HG03342 (cell line): ENCODE measurements around the gene SESN2.

Experiments
- ATAC-seq: cut with Tn5 transposase; IDR thresholded peaks from one replicate; pipeline ENCODE4 v1.9.1; 2021; ENCODE audit warnings: mild to moderate bottlenecking, moderate library complexity; ENCODE audit not compliant: unreplicated experiment

Gene SESN2

DNA sequence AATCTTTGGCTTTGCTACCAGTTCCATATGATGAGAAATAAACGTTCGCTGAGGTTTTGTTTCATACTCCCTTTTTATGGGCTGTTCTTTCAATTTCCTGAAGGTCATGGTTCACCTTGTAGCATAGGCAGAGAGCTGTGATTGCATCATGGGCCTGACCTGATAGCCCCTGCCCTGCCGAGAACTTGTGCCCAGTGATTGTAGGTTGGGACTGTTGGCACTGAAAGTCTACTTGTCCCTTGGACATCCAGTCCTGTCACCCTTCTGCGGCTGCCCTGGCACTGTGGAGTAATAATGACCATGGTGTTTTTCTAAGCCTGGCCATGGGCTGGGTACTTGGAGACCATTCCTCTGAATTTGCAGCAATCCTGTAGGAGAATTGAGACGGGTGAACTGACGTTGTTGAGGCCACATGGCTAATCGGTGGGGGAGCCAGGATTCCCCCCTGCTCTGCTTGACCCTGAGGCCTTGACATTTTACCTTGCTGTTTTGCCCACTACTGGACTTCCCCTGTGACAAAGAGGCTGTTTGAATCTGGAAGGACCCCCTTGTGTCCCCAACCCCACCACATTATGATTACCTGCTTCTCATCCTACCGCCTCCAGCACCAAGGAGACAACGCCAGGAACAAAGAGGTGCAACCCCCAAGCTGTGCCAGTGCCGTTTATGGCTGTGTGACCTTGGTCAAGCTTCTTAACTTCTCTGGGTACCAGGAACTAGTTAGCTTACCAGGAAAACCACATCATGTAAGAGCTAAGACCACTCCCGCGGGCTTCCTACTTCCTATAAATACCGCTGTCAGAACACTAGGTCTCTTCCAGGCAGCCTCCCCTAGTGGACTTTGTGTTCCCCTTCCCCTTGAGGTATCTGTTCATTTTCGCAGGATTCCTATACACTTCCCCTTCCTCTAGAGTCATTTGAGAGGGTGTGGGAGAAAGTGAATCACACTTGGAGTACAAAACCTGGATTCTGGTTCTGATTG lies 23.4 kb downstream of the SESN2 start:
- no peak for ATAC-seq

DNA sequence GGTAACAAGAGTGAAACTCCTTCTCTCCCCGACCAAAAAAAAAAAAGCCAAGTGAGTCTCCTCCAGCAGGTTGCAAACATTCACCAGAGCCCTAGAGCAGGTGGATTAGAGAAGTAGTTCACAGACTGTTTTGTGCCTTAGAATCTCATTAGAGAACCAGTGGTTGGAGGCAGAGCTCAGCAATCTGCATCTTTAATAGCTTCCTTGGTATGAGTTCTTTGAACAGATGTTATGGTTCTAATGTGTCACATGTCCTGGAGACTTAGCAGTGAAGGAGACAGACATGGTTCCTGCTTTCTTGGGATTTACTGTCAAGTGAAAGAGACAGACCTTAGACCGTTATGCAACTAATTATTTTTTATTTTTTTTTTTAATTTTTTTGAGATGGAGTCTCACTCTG lies 26.8 kb downstream of the SESN2 start:
- ATAC-seq = no peak

DNA sequence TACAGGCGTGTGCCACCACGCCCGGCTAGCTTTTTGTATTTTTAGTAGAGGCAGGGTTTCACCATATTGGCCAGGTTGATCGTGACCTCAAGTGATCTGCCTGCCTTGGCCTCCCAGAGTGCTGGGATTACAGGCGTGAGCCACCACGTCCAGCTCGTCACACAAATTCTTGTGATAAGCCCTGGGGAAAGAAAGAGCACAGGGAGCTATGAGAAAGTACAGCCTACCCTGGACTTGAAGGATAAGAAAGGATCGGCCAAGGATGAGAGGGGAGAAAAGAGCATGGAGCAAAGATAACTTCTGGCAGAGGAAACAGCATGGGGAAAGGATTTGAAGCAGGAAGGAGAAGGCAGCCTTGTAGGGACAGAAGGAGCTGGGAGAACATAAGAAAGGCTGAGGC lies 29.2 kb downstream of the SESN2 start:
- no peak for ATAC-seq

DNA sequence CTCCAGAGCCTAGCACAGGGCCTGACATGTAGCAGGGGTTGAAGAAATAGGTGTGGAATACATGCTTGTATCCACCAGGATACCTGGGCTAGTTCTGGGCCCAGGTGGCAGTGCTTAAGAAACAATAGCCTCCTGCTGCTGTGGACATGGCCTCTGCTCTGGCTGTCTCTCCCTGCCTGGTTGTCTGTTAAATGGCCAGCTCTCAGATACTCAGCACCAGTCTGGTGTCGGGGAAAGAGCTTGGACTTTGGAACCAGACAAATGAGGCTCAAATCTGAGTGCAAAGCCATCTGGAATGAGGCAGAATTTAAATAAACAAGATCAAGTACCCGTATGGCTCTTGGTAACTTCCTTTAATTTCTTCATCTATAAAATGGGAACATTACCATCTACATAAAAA lies 31.5 kb downstream of the SESN2 start:
- no peak for ATAC-seq

DNA sequence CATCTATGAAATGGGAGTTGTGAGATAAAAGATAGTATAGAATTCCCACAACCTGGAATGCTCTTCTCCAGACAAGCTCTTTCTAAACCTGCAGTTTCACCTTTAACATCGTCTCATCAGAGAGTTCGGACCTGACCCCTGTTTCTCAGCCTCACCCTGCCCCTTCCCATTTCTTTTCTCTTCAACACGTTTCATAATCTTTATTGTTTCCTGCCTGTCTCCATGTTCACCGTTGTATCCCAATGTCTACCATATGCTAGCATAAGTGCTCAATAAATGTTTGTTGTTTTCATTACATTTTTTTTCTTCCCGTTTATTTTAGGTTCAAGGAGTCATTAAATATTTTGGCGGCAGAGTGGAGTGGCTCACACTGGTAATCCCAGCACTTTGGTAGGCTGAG lies 32.4 kb downstream of the SESN2 start:
- ATAC-seq = no peak

DNA sequence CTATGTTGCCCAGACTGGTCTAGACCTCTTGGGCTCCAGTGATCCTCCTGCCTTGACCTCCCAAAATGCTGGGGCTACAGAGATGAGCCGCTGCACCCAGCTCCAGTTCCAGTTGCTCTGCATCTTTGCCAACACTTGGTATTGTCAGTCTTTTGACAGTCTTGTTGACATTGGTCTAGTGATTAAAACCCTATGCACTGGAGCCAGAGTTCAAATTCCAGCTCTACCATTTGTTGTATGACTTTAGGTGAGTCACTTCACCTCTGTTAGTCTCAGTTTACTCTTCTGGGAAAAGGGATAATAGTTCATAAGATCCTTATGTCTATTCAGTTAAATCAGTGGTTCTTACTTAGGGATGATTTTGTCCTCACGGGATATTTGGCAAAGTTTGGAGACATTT lies 36.6 kb downstream of the SESN2 start:
- no peak for ATAC-seq

DNA sequence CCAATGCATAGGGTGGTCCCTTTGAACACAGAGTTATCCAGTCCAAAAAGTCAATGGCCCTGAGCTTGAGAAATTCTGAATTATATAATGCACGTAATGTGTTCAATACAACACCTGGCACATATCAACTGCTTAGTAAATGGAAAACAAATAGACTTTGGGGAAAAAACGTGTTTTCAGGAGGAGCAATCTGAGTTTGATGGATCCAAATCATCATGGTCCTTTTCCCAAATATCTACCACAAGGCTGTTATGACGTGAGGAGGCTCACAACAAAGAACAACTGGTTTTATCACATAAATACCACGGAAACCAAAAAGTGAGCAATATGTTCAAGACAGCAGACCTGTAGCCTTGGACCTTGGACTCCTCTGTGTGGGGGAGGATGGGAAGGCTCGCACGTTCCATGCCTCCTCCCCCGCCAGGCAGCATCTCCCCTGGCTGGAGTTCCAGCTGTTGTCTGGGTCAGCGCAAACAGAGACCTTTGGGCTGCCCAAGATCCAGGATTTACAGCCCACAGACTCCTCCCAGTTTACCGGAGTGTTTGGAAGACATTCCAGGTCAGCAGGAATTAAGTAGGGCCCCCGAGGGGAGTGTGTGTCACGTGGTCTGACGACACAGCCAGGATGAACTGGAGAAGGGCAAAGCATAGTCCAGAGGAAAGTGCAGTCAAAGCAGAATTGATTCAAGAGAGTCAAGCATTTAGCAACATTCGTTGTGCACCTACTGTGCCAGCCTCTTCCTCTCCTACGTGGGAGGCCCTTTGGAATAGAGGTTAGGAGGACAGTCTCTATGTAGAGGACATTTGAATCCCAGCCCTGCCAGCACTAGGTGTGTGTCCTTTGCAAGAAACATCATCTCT lies 37.3 kb downstream of the SESN2 start:
- no peak for ATAC-seq

DNA sequence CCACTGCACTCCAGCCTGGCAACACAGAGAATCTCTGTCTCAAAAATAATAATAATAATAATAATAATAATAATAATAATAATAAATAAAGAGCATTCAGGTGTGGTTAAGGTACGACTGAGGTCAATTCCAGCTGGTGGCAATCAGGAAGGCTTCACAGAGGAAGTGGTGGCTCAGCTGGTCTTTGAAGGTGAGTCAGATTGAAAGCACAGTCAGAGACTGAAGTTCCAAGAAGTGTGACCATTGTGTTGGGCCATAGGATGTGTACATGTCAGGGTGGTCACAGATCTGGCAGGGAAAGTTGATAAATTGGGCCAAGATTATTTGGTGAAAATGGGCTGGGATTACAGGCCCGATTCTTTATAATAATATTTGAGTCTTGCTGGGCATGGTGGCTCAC lies 38.5 kb downstream of the SESN2 start:
- ATAC-seq = no peak

DNA sequence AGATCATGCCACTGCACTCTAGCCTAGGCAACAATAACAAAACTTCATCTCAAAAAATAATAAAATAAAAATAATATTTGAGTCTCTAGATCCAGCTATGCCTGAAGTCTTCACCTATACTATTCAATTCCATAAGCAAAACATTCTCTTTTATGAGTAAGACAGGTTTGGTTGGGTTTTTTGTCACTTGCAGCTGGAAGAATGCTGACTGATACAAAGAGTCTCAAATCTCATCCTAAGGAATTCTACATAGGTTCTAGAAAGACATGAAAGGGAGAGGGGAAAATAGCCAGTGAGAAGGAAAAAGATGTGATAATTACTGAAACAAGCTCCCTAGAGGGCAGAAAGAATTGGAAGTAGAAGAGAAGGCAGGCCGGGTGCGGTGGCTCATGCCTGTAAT lies 39.1 kb downstream of the SESN2 start:
- ATAC-seq = no peak

DNA sequence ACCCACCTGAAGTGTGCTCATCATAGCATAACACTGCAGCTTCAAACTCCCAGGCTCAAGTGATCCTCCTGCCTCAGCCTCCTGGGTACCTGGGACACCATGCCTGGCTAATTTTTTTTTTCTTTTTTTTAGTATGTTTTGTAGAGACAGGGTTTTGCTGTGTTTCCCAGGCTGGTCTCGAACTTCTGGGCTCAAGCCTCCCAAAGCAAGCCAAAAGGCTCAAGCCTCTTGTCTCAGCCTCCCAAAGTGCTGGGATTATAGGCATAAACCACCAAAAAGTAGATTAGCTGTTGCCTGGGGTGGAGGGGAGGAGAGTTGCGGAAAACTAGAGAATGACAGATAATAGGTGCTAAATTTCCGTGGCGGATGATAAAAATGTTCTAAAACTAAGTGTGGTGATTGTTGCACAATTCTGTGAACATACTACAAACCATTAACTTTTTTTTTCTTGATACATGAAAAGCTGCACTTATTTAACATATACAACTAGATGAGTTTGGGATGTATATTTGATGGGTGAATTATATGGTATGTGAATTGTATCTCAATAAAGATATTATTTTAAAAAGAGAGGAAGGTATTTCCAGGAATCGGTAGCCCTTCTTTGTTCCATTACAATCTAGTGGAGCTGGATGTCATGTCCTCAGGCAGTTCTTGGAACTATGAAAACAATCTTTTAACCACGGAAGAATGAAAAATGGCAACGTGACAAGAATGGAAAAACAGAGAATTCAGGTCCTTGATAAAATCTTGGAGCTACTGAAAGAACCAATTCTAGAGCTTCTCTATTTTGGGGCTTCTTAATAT lies 42.3 kb downstream of the SESN2 start:
- ATAC-seq = no peak

DNA sequence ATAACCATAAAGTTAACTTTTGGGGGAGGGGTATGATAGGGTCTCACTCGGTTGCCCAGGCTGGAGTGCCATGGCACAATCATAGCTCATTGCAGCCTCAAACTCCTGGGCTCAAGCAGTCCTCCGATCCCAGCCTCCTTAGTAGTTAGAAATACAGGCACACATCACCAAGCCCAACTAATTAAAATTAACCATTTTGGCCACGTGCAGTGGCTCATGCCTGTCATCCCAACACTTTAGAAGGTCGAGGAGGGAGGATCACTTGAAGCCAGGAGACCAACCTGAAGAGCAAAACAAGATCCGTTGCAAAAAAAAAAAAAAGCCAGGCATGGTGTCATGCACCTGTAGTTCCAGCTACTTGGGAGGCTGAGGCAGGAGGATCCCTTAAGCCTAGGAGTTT lies 42.9 kb downstream of the SESN2 start:
- no peak for ATAC-seq

DNA sequence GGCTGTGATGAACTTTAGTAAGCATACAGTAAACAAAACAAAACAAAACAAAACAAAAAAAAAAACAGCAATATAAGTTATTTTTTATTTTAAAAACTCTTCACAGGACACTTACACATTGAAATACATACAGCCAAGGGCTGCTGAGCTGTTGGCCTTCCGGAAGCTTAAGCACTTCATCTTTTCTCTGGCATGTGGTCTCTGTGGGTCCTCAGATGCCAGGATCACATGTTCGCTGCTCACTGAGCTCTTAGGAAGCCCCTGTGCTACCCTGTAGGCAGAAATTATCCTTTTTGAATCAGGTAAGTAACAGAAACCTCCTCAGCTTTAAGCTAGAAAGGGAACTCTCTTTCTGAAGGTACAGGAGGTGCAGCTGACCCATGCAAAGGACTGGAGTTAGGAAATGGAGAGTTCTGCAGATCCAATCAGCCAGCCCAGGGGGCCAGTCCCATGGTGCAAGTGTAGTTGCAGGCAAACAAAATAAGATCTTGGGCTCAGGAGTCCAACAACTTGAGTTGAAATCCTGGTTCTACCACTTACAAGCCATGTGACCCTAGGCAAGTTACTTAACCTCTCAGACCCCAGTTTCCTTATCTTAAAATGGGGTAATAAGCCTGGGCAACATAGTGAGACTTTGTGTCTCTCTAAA lies 47.1 kb downstream of the SESN2 start:
- no peak for ATAC-seq

DNA sequence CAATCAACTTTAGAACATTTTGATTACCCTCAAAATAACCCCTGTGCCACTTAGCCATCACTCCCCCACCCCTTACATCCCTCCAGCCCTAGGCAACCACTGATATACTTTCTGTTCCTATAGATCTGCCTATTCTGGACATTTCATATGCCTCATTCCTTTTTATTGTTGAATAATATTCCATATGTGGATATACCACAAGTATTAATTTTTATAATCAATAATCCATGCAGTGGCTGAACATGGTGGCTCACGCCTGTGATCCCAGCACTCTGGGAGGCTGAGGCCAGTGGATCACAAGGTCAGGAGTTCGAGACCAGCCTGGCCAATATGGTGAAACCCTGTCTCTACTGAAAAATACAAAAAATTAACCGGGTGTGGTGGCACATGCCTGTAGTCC lies 49.4 kb downstream of the SESN2 start:
- ATAC-seq = no peak

DNA sequence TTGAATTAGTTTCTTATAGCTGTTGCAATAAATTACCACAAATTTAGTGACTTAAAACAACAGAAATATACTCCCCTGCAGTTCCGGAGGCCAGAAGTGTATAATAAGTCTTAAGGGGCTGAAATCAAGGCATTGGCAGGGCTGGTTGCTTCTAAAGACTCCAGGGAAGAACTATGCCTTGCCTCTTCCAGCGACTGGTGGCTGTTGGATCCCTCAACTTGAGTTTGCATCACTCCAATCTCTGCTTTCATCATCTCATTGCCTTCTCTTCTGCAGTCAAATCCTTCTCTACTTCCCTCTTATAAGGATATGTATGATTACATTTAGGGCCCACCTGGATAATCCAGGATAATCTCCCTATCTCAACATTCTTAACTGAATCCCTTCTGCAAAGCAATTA lies 50.4 kb downstream of the SESN2 start:
- ATAC-seq = no peak

DNA sequence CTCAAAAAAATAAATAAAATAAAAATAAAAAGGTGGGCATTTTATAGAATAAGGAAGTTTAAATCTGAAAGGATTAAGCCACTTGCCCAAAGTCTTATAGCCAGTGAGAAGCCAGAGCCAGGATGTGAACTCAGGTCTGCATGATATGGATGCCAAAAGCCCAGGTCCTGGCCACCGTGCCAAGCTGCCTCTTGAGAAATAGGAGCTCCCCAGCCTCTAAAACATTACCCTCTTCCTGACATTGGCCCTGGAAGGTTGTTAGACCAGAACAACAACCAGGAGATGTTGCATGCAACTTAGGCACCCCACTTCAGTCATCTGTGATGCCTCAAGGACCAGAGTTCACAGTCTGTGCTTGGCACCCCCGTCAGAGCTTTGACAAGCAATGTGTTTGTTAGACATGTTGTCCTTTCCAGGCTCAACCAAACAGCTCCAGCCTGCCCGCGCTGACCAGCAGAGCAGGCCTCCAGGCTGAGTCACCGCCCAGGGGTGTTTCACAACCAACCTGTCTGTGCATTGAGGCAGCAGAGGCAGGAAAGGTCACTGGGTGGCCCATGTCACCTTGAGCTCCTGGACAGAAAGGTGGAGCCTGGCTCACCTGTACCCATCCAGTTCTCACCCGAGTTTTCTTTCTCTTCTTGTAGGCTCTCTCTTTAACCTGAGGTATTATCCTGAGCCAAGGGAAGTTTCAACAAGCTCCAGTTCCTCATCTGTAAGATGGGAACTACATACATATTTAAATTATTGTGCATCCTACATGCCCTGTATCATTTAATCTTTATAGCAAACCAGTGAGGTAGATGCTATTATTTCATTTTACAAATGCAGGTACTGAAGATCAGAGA lies 54.6 kb downstream of the SESN2 start:
- ATAC-seq = no peak

DNA sequence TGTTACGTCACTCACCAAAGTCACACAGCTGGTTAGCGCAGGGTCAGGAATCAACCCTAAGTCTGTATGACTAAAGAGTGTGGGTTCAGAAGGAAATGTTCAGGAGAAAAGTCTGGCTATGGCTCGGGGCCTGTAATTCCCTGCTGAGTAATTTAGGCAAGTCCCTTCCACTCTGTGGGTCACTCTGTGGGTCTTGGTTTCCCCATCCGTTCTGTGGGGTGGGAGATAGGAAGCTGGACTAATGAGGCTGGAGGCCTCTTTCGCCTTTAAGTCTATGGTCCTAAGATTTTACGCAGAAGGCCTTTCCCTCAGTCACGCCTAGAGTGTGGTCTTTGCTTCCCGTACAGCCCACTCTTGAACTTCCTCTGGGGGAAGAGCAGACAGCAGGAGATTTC lies 55.2 kb downstream of the SESN2 start:
- ATAC-seq = no peak

DNA sequence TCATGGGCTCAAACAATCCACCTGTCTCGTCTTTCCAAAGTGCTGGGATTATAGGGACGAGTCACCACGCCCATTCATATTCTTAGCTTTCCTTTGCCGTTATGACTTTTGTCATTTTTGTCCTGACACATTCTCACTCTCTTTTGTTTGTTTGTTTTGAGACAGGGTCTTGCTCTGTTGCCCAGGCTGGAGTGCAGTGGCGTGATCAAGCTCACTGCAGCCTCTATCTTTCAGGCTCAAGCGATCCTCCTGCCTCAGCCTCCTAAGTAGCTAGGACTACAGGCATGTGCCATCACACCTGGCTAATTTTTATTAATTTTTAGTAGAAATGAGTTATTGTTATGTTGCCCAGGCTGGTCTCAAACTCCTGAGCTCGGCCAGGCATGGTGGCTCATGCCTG lies 57.7 kb downstream of the SESN2 start:
- no peak for ATAC-seq

DNA sequence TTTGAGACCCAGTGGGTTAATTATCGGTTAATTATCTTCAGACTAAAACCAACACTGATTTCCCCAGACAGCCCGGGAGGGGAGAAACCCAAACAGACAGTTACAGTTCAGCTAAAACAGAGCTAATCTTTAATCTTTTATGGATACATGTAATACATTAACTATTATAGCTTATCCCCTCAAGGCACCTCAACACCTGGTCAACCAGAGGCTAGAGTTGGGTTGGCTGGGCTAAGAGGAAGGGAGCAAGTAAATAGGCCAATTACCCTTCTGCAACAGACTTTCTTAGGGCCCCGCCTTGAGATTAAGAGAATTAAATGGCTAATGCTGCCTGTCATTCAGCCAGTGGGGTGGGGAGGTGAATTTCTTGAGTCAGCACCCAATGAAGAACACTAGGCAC lies 62.9 kb downstream of the SESN2 start:
- no peak for ATAC-seq

DNA sequence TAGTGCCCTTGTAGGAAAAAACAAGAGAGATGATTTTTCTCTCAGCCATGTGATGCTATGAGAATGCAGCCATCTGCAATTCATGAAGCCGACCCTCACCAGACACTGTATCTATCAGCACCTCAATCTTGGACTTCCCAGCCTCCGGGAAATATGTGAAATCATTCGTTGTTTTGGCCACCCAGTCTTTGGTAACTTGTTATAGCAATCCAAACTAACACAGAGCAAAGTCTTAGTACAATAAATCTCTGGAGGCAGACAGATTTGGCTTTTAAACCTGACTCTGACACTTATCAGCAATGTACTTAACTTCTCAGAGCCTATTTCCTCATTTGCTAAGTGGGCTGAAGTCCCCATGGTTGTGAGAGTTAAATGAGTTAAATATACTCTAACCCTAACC lies 64.4 kb downstream of the SESN2 start:
- no peak for ATAC-seq

DNA sequence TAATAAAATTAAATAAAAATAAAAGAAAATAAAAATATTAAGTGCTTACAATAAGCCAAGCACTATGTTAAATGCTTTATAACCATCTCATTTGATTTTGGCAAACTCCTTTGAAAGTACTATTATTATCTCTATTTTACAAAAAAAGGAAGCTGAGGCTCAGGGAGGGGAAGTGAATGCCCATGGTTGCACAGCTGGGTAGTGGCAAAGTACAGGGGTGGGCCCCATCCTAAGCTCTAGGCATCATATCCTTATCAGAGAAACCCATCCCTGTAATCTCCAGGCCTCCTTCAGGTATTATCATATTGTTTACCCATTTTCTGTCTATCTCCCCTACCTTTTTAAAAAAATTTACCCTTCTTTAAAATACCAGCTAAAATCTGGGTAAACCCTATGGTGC lies 67.2 kb downstream of the SESN2 start:
- no peak for ATAC-seq
